Activated CD4-positive, alpha-beta T cell treated with anti-CD3 and anti-CD28 coated beads, Interleukin-2, amount 50 U/mL, for 24 hours (primary cell): ENCODE data around the gene PLSCR3.

ENCODE experiments used
- DNase-seq, 2 donors: peaks; one replicate each; pipeline ENCODE4 v3.0.0-alpha.2; 2020; ENCODE audit warnings: low read depth in 1 of 2, low spot score in 1 of 2

PLSCR3 gene

GRCh38 chr17:7394452-7395191, at the start of gene PLSCR3:
Gene PLSCR3 (minus strand): TSS chr17:7394525. CDS start chr17:7394110, 415 bp downstream.
- DNase-seq = peak; percentile 71 to 75

DNA sequence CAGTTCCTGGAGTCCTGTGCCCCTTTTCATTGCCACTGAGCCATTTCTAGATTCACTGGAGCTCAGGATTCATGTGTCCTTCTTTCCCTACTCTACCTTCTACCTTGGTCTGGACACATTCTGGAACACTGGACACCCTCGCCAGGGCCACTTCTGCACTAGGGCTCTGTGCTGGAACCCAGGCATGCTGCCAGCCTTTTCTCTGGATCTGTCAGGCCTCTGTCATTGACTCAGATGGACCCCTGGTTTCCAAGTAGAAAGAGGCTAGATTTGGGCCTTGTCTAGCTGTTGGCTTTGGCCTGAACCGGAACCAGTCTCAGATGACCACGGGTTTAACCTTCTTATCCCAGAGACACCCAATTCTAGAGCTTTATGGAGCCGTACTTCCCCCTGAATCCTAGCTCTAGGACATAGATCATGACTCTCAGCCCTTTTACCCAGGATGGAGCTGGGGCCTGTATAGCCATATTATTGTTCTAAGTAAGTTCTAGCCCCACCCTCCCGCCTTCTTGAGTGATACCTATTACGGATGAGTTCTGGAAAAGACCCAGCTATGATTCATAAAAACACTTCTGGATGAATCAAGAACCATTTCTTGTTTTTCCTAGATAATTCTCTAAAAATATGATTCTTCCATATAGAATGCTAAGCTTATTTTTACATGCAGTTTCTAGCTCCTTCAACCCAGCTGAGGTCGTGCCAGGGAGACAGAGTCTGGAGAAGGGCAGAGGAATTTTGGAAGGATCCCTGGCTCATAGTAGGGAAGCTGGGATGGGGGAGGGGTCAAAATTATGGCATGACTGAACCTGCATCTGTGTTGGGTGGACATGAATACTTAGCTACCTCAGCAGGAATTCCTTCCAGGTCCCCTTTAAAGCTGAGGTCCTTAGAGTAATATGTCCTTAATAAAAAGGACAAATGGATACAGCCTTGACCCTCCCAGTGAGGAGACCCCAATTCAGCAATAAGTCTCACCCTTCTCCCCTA, 49.5 kb upstream of the PLSCR3 start:
- no peak for DNase-seq

GRCh38 chr17:7442142-7442541, 47.8 kb upstream of the PLSCR3 start:
- DNase-seq = no peak

- DNase-seq = no peak
Measured at GRCh38 chr17:7441266-7441665, 46.9 kb upstream of the PLSCR3 start.

- no peak for DNase-seq
Measured at GRCh38 chr17:7440834-7441195, 46.5 kb upstream of the PLSCR3 start.

DNA sequence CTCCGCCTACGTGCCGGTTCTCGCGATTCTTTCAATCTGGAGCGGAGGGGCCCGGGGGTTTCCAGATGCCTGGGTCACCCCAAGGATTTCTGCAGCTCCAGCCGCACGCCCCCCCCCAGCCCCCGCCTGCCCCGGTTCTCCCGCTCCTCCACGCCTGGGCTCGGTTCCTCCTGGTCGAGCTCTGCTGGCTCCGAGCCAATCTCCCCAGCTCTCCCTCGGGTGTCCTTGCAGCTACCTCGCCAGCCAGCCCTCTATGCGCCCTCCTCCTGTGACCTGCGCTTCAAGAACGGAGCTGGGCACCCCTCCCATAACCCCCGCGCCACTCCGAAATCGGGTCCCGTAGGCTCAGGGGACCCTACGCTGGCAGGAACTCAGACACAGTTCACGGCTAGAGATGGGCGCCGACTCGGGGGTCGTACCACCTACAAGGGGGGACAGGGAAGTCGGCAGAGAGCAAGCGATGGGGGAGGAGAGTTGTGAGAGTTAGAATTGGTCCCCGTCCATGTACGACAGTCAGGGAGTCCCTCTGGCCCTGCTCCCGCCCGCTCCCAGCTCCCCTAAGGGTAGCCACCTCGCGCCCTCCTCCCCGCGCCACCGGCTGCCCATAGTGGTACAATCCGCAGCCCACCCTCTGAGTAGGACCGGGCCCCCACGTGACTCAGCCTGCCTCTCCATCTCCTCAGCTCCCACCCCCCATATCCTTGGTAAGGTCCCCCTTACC, 45.9 kb upstream of the PLSCR3 start:
- DNase-seq = no peak

GRCh38 chr17:7439462-7440112, 45.3 kb upstream of the PLSCR3 start, which contains the start of gene FGF11:
Gene FGF11 (plus strand): TSS chr17:7439512. CDS start chr17:7439621, 109 bp downstream.
- DNase-seq = no peak

DNA sequence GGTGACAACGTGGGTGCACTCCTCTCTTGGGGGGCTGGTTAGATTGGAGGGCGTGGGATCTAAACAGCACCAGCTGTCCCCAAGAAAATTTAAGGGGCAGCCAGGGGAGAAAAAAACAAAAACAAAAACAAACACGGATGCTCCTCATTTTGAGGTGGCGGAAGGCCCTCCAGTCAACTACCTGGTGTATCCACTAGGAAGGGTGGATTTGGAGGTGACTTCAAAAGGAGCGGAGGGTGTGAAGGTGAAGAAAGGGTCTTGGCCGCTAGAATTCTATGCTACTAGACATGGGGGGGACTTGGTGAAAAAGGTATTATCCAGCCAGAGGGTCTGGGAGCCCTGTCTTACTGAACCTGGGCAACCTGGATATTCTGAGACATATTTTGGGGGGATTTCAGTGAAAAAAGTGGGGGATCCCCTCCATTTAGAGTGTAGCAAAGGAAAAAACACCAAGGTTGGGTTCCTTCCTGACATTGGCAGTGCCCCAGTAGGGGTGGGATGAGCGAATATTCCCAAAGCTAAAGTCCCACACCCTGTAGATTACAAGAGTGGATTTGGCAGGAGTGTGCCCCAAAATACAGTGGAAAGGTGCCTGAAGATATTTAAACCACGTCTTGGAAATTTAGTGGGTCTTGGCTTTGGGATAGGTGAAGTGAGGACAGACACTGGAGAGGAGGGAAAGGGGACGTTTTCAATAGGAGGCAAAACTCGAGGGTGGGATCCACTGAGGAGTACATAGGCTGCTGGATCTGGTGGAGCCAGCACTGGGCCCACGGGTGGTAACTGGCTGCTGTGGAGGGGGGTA, 44.5 kb upstream of the PLSCR3 start:
- DNase-seq = no peak

DNA sequence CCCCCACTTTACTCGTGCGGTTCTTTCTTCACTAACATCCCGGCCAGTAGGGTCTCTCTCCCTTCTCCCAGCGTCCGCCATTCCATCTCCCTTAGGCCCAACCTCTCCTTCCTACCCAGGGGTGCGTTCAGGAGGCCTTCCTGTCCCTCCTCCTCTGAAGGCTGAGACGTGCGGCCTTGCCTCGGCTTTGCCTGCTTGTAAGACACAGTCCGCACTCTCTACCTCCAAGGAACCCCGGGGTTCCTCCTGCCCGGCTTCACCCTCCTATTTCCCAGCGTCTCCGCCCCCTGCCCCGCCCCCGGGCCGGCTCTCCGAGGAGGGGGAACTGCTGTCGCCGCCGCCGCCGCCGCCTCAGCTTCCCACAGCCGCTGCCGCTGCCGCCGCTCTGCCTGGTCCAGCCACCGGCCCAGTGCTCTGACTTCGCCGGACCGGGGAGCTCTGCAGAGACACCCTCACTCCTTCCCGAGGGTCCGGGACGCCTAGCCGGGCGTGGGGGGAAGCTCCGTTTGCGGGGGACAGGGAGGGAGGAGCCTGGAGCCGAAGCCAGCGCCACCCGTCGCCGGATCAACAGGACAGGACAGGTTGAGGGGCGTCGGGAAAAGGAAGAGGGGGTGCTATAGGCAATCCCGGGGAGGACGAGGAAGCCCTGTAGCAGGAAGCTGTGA, 43.8 kb upstream of the PLSCR3 start:
- DNase-seq = peak; percentile 18 to 37

DNA sequence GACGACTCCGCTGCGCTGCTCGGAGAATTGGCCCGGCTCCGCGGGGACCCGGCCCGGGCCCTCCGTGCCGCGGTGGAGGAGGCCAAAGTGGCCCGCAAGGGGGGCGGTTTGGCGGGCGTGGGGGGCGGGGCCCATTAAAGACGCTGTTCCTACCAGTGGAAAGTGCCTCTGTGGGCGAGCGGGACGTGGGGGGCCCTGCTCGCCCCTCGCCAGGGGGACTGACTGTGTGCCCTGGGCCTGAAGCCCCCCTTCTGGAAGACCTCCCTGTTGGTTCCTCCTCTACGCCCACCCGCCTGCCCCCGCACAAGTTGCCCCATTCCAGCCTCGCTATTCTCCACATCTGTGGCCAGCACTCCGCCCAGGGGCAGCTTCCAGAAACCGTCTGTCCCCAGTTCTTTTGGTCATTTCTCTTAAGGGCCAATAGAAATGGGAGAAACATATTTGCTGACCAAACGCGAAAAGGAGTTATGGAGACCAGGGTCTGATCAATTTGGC, 43.1 kb upstream of the PLSCR3 start:
- DNase-seq = no peak

DNA sequence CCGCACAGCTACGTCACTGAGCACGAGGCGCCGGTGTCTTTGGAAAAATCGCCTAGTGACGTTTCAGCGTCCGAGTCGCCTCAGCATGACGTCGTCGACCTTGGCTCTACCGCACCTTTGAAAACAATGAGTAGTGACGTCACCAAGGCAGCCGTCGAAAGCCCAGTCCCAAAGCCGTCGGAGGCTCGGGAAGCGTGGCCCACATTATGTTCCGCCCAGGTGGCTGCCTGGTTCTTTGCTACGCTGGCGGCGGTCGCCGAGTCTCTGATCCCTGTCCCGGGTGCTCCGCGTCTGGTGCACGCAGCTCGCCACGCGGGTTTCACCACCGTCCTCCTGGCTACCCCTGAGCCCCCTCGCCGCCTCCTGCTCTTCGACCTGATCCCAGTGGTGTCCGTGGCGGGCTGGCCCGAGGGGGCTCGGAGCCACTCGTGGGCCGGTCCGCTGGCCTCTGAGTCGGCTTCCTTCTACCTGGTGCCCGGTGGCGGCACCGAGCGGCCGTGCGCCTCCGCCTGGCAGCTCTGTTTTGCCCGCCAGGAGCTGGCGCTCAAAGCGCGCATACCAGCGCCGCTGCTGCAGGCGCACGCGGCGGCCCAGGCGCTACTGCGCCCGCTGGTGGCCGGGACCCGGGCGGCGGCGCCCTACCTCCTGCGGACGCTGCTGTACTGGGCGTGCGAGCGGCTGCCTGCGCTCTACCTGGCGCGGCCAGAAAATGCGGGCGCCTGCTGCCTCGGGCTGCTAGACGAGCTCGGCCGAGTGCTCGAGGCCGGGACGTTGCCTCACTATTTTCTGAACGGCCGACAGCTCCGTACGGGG, 42.4 kb upstream of the PLSCR3 start:
- DNase-seq = peak; percentile 65 to 67

DNA sequence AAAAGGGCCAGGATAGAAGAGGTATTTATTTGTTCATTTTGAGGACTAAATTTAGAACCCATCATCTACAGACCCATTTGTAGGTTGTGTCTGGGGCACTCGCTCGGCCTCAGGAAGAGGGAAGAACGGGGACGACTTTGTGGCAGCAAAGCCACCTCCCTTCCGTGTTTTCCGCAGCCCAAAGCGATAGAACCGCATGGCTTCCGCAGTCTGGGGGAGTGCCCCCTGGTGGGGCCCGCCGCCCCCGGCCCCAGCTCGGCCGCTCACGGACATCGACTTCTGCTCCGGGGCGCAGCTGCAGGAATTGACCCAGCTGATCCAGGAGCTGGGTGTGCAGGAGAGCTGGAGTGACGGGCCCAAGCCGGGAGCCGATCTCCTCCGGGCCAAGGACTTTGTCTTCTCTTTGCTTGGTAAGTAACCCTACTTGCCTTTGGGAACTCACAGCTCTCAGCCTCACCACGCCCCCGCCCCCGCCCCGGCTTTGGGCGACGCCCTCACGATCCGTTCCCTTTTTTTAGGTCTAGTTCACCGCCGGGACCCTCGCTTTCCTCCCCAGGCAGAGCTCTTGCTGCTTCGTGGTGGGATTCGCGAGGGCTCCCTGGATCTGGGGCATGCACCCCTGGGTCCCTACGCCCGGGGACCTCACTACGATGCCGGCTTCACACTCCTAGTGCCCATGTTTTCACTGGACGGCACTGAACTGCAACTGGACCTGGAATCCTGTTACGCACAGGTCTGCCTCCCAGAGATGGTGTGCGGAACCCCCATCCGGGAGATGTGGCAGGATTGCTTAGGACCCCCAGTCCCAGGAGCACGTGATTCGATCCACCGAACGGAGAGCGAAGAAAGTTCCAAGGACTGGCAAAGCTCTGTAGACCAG, 41.6 kb upstream of the PLSCR3 start:
- DNase-seq = peak; percentile 39 to 40

DNA sequence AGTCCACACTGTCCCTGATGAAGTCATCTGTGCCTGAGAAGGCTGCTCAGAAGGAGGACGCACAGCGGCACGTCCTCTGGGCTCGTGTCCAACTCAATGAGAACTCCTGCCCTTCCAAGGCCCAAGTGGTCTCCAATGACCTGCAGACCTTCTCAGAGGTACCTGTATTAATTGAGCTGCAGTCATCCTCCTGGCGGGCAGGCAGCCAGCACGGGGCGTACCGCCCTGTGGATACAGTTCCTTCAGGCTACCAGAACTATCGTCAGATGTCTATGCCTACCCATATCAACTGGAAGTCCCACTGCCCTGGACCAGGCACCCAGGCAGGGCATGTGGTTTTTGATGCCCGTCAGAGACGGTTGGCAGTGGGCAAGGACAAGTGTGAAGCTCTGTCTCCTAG, 38.0 kb upstream of the PLSCR3 start:
- no peak for DNase-seq

- DNase-seq = no peak
Measured at GRCh38 chr17:7431231-7431630, 36.9 kb upstream of the PLSCR3 start.

DNA sequence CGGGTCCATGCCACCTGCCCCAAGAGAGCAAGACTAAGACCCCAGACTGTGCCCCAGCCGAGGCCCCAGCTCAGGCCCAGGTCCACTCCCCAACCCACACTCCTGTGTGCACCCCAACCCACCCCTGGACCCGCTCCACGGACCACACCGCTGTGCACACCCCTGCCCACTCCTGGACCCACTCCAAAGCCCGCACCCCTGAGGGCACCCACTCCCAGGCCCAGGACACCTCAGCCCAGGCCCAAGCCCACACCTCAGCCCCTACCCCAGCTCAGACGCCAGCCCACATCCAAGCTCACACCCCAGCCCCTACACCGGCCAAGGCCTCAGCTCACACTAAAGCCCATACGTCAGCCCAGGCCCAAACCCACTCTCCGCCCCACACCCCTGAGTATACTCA, 35.4 kb upstream of the PLSCR3 start:
- DNase-seq = no peak

DNA sequence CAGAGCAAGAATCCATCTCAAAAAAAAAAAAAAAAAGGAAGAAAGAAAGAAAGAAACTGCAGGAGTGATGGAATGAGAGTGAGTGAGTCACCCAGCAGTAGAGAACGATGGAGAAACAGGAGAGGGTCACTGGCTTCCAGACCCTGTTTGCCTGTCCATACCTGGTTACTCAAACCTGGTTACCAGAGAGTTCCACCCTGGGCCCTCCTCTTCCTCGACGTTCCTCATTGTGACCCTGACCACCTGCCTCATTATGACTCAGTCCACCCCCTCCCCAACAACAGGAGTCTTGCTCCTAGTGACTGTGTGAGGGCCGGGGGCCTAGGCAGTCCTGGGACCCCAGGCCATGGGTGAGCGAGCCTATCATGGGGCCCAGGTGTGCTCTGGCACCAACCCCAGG, 34.2 kb upstream of the PLSCR3 start, which contains the start of gene SPEM3:
Gene SPEM3, plus strand, starts transcription at position 301 of the 400 bp plus-strand sequence. Its CDS starts 46 bp downstream, at position 347.
- DNase-seq = no peak

GRCh38 chr17:7427549-7427948, 33.2 kb upstream of the PLSCR3 start:
- no peak for DNase-seq
